Esophagus muscularis mucosa (tissue), 4 donors: ENCODE measurements around the gene GNPDA2. TPM values are rescaled to one million over a fixed set of nuclear protein-coding genes. Genes with fewer than 3 reads are reported as not detected.

Source experiments
- DNase-seq: peaks from one replicate; pipeline ENCODE4 v3.0.0-alpha.2; 2017; ENCODE audit errors: extremely low spot score
- H3K27ac ChIP-seq, 4 donors: fragments of 200-600 bp; sonication (generic); replicated peaks in 1 of 4; 1 replicate in 3 of 4; 2 replicates in 1 of 4; pipeline ENCODE4 v1.5.1; 2016 to 2019; ENCODE audit warnings: mild to moderate bottlenecking in 1 of 4
- H3K27me3 ChIP-seq, 4 donors: fragments of 200-600 bp; sonication (generic); one replicate each; pipeline versions ENCODE4 v1.5.1 to v1.6.0; 2016 to 2019
- H3K36me3 ChIP-seq, 4 donors: fragments of 200-600 bp; sonication (generic); one replicate each; pipeline ENCODE4 v1.5.1; 2016 to 2019
- H3K4me1 ChIP-seq, 4 donors: fragments of 200-600 bp; sonication (generic); one replicate each; pipeline ENCODE4 v1.5.1; 2016 to 2019
- H3K4me3 ChIP-seq, 4 donors: fragments of 200-600 bp; sonication (generic); 1 replicate in 2 of 4; 2 replicates in 2 of 4; pipeline ENCODE4 v1.5.1; 2016 to 2019; ENCODE audit warnings: mild to moderate bottlenecking in 4 of 4, moderate library complexity in 1 of 4
- H3K9me3 ChIP-seq, 4 donors: fragments of 200-600 bp; sonication (generic); 1 replicate in 3 of 4; 2 replicates in 1 of 4; pipeline ENCODE4 v1.5.1; 2016 to 2019
- EP300 ChIP-seq: sonication (generic); formaldehyde crosslinking; IDR thresholded peaks from one replicate; pipeline ENCODE4 v1.6.1; 2017; ENCODE audit warnings: antibody characterized with exemption
- POLR2A ChIP-seq: fragments of 450-650 bp; IDR thresholded peaks from one replicate; pipeline ENCODE4 v1.6.1; 2017; ENCODE audit warnings: antibody characterized with exemption, moderate library complexity, mild to moderate bottlenecking, low read depth
- POLR2AphosphoS5 ChIP-seq, 2 donors: sonication (generic); formaldehyde crosslinking; IDR thresholded peaks; one replicate each; pipeline ENCODE4 v1.6.1; 2017; ENCODE audit warnings: antibody characterized with exemption in 2 of 2
- WGBS: methylation state at CpG from one replicate; pipeline ENCODE4 v1.1.5; 2018; 5-methylcytosine and 5-hydroxymethylcytosine counted together
- intact Hi-C: fragments of 100-400 bp; cut with DNase I; formaldehyde crosslinking; loops from one replicate; pipeline ENCODE4 v1.15.1; 2023
- total RNA-seq, 4 donors: library from RNA; depleted of rRNA; stranded (reverse); fragments of >200 nt; gene quantifications; one replicate each; pipeline versions ENCODE4 v1.1.0 to v1.2.1, GENCODE V29; 2016
- TF ChIP-seq, protein P1 (sequence below), 3 experiments: fragments of 200-600 bp in 2 of 3; fragments of 450-650 bp in 1 of 3; sonication (generic) in 2 of 3; IDR thresholded peaks; one replicate each; pipeline ENCODE4 v1.5.1; 2017 to 2019; ENCODE audit warnings: antibody characterized with exemption in 3 of 3, mild to moderate bottlenecking in 2 of 3, moderate library complexity in 1 of 3

Gene GNPDA2
- total RNA-seq, 4 donors from 2014 or later, result 16.9 to 42.4 (median 22.8) TPM

DNA sequence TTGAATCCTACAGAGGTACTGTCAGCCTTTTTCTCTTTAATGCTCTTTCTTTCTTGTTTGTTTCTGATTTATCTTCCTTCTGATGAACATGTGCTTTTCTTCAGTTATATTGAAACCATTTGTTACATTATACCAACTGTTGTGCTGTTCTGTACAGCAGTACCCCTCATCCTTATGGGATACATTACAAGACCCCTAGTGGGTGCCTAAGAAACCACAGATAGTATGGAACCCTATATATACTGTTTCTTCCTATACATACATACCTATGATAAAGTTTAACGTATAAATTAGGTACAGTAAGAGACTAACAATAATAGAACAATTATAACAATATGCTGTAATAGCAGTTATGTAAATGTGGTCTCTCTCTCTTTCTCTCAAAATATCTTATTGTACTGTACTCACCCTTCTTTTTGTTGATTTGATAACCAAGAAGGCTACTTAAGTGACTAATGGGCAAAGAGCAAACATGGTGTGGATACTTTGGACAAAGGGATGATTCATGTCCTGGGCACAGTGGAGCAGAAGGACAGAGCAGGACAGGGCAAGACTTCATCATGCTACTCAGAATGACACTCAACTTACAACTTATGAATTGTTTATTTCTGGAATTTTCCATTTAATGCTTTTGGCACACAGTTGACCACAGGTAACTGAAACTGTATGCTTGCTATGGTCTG lies 64.3 kb downstream of the GNPDA2 start:
- Histone ChIP-seq H3K27ac (no peak overlapping the region), H3K27me3 (no peaks in the 10 kb centered on the region), H3K9me3 (no peaks in the 10 kb centered on the region), H3K4me1 (no peaks in the 10 kb centered on the region), H3K4me3 (no peak overlapping the region), H3K36me3 (no peaks in the 10 kb centered on the region)
- TF ChIP-seq POLR2AphosphoS5 (IDR thresholded peaks at IDR 0.05) (no peak), EP300 (no peak), POLR2A (no peak)
- TF ChIP-seq, protein P1, sequence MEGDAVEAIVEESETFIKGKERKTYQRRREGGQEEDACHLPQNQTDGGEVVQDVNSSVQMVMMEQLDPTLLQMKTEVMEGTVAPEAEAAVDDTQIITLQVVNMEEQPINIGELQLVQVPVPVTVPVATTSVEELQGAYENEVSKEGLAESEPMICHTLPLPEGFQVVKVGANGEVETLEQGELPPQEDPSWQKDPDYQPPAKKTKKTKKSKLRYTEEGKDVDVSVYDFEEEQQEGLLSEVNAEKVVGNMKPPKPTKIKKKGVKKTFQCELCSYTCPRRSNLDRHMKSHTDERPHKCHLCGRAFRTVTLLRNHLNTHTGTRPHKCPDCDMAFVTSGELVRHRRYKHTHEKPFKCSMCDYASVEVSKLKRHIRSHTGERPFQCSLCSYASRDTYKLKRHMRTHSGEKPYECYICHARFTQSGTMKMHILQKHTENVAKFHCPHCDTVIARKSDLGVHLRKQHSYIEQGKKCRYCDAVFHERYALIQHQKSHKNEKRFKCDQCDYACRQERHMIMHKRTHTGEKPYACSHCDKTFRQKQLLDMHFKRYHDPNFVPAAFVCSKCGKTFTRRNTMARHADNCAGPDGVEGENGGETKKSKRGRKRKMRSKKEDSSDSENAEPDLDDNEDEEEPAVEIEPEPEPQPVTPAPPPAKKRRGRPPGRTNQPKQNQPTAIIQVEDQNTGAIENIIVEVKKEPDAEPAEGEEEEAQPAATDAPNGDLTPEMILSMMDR (IDR thresholded peaks at IDR 0.05), result no peak
- 86% methylated on average over 1 of the region's 1 CpG for WGBS
- DNase-seq, result no peak
- intact Hi-C loops, result no loop called here

DNA sequence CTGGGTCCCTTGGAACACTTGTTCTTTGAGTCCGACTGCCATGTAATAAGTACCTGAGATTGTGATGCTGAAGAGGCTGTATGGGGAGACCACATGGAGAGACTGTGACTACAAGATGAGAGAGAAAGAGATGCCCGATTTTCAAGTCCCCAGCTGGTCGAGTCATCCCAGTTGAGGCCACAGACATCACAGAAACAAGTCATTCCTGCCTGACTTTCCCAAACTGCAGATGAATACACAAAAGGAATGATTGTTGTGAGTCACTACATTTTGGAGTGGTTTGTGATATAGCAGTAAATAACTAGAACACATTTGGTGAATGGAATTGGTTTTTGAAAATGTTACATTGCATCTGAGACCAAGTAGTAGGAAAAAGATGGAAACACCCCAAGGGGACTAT lies 66.0 kb downstream of the GNPDA2 start:
- no peak overlapping the region for H3K27ac ChIP-seq
- TF ChIP-seq, protein P1 (IDR thresholded peaks at IDR 0.05), result no peak
- TF ChIP-seq EP300 (no peak), POLR2A (no peak)
- 73% methylated on average over 3 of the region's 3 CpGs for WGBS
- H3K27me3 ChIP-seq, result no peaks in the 10 kb centered on the region
- H3K4me3 ChIP-seq, result no peak overlapping the region
- DNase-seq, result no peak
- intact Hi-C loops, result no loop called here
- no peaks in the 10 kb centered on the region for H3K9me3 ChIP-seq
- no peaks in the 10 kb centered on the region for H3K36me3 ChIP-seq
- H3K4me1 ChIP-seq, result no peaks in the 10 kb centered on the region

DNA sequence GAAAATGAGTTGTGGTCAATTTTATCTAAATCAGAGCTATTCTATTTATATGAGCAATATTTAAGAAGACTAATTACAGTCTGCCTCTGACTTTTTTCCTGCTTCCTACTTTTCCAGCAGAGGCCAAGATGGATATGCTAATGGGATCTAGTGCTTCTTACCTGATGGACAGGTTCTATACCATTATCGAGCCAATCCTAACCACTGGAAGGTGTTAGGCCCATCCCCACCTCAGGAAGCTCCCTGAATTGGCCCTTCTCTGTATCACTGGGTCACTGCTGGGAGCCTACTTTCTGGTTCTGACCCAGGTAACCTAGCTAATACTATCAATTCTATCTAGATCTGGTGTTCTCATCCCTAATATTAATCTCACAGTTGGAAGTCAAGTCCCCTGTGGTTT lies 74.4 kb downstream of the GNPDA2 start:
- intact Hi-C loops, result no loop called here
- Histone ChIP-seq H3K27me3 (no peaks in the 10 kb centered on the region), H3K4me1 (peaks cover 0 to 6% (median 5%) of the 10 kb centered on the region in 4 donors), H3K27ac (no peak overlapping the region), H3K9me3 (no peaks in the 10 kb centered on the region), H3K36me3 (no peaks in the 10 kb centered on the region), H3K4me3 (no peak overlapping the region)
- DNase-seq, result no peak
- no peak for TF ChIP-seq POLR2A
- no peak for TF ChIP-seq POLR2AphosphoS5 (IDR thresholded peaks at IDR 0.05)
- WGBS, result 90% methylated on average over 1 of the region's 1 CpG

Other genes with a start within 250 kb of the GNPDA2 start
- gene YIPF7, start 74.9 kb downstream of the GNPDA2 start, total RNA-seq, result not detected
- 10 to 100 TPM; 11.4 to 15.7 (median 14.5) TPM for gene GUF1, start 48.1 kb downstream of the GNPDA2 start, total RNA-seq